HG03175 (cell line): Measurements from ENCODE around the gene TM9SF1.

Experiments used
- ATAC-seq: cut with Tn5 transposase; IDR thresholded peaks from one replicate; pipeline ENCODE4 v1.9.1; 2021; ENCODE audit warnings: mild to moderate bottlenecking, moderate library complexity; ENCODE audit not compliant: unreplicated experiment

Gene TM9SF1

GRCh38 chr14:24151404-24152080 lies 43.7 kb downstream of the TM9SF1 start:
- no peak for ATAC-seq

GRCh38 chr14:24150993-24151392 lies 44.2 kb downstream of the TM9SF1 start:
- ATAC-seq = no peak

GRCh38 chr14:24150567-24150966 lies 44.7 kb downstream of the TM9SF1 start:
- ATAC-seq = no peak

- ATAC-seq = no peak
Observed at GRCh38 chr14:24150061-24150460, 45.2 kb downstream of the TM9SF1 start.

GRCh38 chr14:24149302-24149969 lies 45.8 kb downstream of the TM9SF1 start:
- ATAC-seq = no peak

GRCh38 chr14:24147761-24148428 lies 47.3 kb downstream of the TM9SF1 start:
- ATAC-seq = peak; percentile 1

- ATAC-seq = peak; percentile 85
Observed at GRCh38 chr14:24146978-24147760, 48.1 kb downstream of the TM9SF1 start, which contains the start of gene RNF31. RNF31 (plus strand) TSS chr14:24147498; CDS start chr14:24147699, 201 bp downstream.

- ATAC-seq = peak; percentile 61
Observed at GRCh38 chr14:24146453-24146977, 48.7 kb downstream of the TM9SF1 start, which contains the start of gene PSME2. PSME2 (minus strand) TSS chr14:24146610; CDS start chr14:24146581, 29 bp downstream.

GRCh38 chr14:24145690-24146452 lies 49.4 kb downstream of the TM9SF1 start:
- no peak for ATAC-seq

GRCh38 chr14:24145219-24145618 lies 50.0 kb downstream of the TM9SF1 start:
- ATAC-seq = no peak

GRCh38 chr14:24144451-24144850 lies 50.8 kb downstream of the TM9SF1 start:
- no peak for ATAC-seq

- ATAC-seq = no peak
Observed at GRCh38 chr14:24143511-24143910, 51.7 kb downstream of the TM9SF1 start.

GRCh38 chr14:24141097-24141880 lies 54.0 kb downstream of the TM9SF1 start, which contains the start of gene EMC9:
EMC9 (minus strand) TSS chr14:24141591; CDS start chr14:24141304, 287 bp downstream.
- peak; percentile 89 for ATAC-seq

- no peak for ATAC-seq
Observed at GRCh38 chr14:24139272-24139934, 55.8 kb downstream of the TM9SF1 start.
